Neutrophil (primary cell): ENCODE data around the gene CFAP61.

Source experiments
- H3K27ac ChIP-seq: fragments of 200-600 bp; sonication (generic); 2 replicates; pipeline ENCODE4 v1.5.1; 2016; ENCODE audit warnings: mild to moderate bottlenecking, moderate library complexity
- H3K27me3 ChIP-seq: fragments of 200-600 bp; sonication (generic); 2 replicates; pipeline ENCODE4 v1.6.0; 2016; ENCODE audit warnings: mild to moderate bottlenecking
- H3K36me3 ChIP-seq: fragments of 200-600 bp; sonication (generic); 2 replicates; pipeline ENCODE4 v1.5.1; 2017
- H3K4me1 ChIP-seq, 2 experiments: fragments of 200-600 bp in 1 of 2; sonication (generic) in 1 of 2; 1 replicate in 1 of 2; 2 replicates in 1 of 2; pipeline versions ENCODE4 v1.5.1 to v1.6.1; 2013 to 2016; ENCODE audit warnings: low read depth in 1 of 2, low read length in 1 of 2, mild to moderate bottlenecking in 1 of 2, moderate library complexity in 1 of 2; ENCODE audit not compliant: control insufficient read depth in 1 of 2, insufficient read depth in 1 of 2
- H3K4me3 ChIP-seq, 2 experiments: fragments of 200-600 bp in 1 of 2; sonication (generic) in 1 of 2; 1 replicate in 1 of 2; 2 replicates in 1 of 2; pipeline ENCODE4 v1.5.1; 2013 to 2016; ENCODE audit warnings: low read depth in 1 of 2, low read length in 1 of 2, mild to moderate bottlenecking in 1 of 2, moderate library complexity in 1 of 2
- H3K9me3 ChIP-seq: fragments of 200-600 bp; sonication (generic); 2 replicates; pipeline ENCODE4 v1.5.1; 2016
- CTCF ChIP-seq: fragments of 200-600 bp; sonication (generic); IDR thresholded peaks from 2 replicates; pipeline ENCODE4 v1.5.1; 2016; ENCODE audit warnings: antibody characterized with exemption

The CFAP61 gene

GRCh38 chr20:20399531-20400500 is 347.5 kb downstream of the CFAP61 start:
- peaks cover 94% of the 10 kb centered on the region for H3K36me3 ChIP-seq

GRCh38 chr20:20401991-20402390 is 349.7 kb downstream of the CFAP61 start:
- no peak for TF ChIP-seq CTCF
- Histone ChIP-seq H3K4me1 (no peaks in the 10 kb centered on the region), H3K36me3 (peaks cover 93% of the 10 kb centered on the region), H3K9me3 (no peaks in the 10 kb centered on the region), H3K4me3 (no peak overlapping the region), H3K27ac (no peak overlapping the region), H3K27me3 (no peaks in the 10 kb centered on the region)

More at GRCh38 chr20:20399531-20400500, 347.5 kb downstream of the CFAP61 start:
- TF ChIP-seq CTCF: no peak
- Histone ChIP-seq H3K9me3 (no peaks in the 10 kb centered on the region), H3K4me3 (no peak overlapping the region), H3K27me3 (no peaks in the 10 kb centered on the region), H3K4me1 (no peaks in the 10 kb centered on the region), H3K27ac (no peak overlapping the region)

- no peak for TF ChIP-seq CTCF
- Histone ChIP-seq H3K36me3 (peaks cover 93% of the 10 kb centered on the region), H3K4me1 (no peaks in the 10 kb centered on the region), H3K27me3 (no peaks in the 10 kb centered on the region), H3K4me3 (no peak overlapping the region), H3K9me3 (no peaks in the 10 kb centered on the region), H3K27ac (no peak overlapping the region)
Observed at GRCh38 chr20:20404633-20405032, 352.3 kb downstream of the CFAP61 start.

GRCh38 chr20:20405623-20406022 is 353.3 kb downstream of the CFAP61 start:
- no peaks in the 10 kb centered on the region for H3K9me3 ChIP-seq
- H3K27ac ChIP-seq: no peak overlapping the region
- no peaks in the 10 kb centered on the region for H3K4me1 ChIP-seq

GRCh38 chr20:20406306-20406705 is 354.0 kb downstream of the CFAP61 start:
- no peaks in the 10 kb centered on the region for H3K9me3 ChIP-seq
- H3K4me3 ChIP-seq: no peak overlapping the region
- H3K36me3 ChIP-seq: peaks cover 92% of the 10 kb centered on the region
- H3K27me3 ChIP-seq: no peaks in the 10 kb centered on the region
- no peaks in the 10 kb centered on the region for H3K4me1 ChIP-seq
- no peak for TF ChIP-seq CTCF
- no peak overlapping the region for H3K27ac ChIP-seq

More at GRCh38 chr20:20405623-20406022, 353.3 kb downstream of the CFAP61 start:
- peaks cover 90% of the 10 kb centered on the region for H3K36me3 ChIP-seq
- no peak overlapping the region for H3K4me3 ChIP-seq
- H3K27me3 ChIP-seq: no peaks in the 10 kb centered on the region
- no peak for TF ChIP-seq CTCF
